GM19025 (cell line): Measurements from ENCODE around the gene ANKRD13C.

Experiments
- ATAC-seq: cut with Tn5 transposase; IDR thresholded peaks from one replicate; pipeline ENCODE4 v1.9.1; 2021; ENCODE audit warnings: mild to moderate bottlenecking, low read depth, moderate library complexity; ENCODE audit not compliant: unreplicated experiment

Gene ANKRD13C

DNA sequence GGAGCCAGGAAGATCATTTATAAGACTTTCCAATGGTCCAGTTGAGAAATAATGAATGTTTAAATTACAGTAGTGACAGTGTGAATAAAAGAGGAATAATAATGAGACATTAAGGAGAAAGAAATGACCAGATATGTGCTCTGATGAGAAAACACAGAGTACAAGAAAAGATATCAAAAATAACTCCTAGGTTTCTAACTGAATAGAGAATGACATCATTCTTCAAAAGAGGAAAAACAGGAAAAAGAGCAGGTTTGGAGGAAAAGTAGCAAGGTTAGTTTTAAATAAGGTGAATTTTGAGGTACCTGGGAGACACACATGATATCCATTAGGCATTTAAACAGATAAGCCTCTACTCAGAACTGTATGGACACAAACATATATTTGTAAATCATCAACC is 55.0 kb downstream of the ANKRD13C start:
- ATAC-seq, result no peak

DNA sequence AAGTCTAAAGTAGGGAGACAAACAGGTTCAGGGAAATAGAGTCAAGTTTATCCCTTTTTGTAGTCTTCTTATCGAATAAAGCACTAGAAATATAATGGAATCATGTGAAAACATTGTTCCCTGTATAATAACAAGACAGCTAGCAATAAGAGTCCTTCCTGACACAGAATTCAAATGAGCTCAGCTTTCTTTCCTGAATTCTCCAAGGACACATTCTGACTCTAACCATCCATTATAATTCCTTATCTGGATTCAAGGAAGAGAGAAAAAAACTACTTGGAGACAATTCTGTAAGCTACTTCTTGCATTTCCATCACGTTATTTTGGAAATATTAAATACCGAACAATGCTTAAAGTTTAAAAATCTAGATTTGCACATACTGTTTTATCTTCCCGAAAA is 58.8 kb downstream of the ANKRD13C start:
- no peak for ATAC-seq

GRCh38 chr1:70293186-70293843 is 61.2 kb downstream of the ANKRD13C start:
- ATAC-seq, result no peak

DNA sequence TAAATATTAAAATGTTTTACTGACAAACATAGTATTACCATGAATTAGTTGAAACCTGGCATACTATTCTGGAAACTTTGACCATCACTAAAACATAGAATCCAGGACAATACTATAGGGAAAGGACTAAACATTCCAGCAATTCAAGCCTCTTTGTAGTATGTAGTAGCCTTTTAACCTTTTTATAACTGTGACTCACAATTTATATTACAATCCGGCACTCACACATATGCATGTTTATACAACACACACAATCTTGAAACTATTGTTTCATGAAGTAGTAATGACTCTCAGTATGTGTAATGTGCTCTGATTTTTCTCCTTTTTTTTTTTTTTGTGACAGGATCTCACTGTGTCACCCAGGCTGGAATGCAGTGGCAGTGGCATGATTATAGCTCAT is 64.3 kb downstream of the ANKRD13C start:
- ATAC-seq, result no peak

GRCh38 chr1:70288166-70288565 is 66.4 kb downstream of the ANKRD13C start:
- ATAC-seq, result no peak

DNA sequence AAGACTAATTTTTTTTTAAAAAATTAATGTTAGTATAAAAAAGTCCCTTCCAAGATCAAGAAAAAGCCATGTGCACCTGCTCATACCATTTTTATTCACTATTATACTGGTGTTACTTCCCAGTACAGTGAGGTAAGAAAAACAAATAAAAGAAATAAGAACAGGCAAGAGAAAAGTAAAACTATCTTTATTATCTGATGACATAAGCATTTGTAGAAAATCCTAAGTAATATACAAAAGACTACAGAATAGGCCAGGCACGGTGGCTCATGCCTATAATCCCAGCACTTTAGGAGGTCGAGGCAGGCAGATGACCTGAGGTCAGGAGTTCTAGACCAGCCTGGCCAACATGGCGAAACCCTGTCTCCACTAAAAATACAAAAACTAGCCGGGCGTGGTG is 68.1 kb downstream of the ANKRD13C start:
- ATAC-seq, result no peak

GRCh38 chr1:70284366-70284765 is 70.2 kb downstream of the ANKRD13C start:
- ATAC-seq, result no peak

DNA sequence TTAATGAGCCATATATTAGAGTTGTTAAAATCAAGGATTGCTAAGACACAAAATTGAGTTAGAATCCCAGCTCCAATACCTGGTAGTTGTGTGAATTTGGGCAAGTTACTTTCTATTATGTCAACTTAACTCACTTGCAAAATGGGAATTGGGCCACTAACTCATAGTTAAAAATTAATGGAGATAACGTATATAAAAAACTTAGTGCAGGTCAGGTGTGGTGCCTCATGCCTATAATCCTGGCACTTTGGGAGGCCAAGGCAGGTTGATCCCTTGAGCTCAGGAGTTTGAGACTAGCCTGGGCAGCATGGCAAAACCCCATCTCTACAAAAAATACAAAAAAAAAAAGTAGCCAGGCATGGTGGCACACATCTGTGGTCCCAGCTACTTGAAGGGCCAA is 75.8 kb downstream of the ANKRD13C start:
- ATAC-seq, result no peak

DNA sequence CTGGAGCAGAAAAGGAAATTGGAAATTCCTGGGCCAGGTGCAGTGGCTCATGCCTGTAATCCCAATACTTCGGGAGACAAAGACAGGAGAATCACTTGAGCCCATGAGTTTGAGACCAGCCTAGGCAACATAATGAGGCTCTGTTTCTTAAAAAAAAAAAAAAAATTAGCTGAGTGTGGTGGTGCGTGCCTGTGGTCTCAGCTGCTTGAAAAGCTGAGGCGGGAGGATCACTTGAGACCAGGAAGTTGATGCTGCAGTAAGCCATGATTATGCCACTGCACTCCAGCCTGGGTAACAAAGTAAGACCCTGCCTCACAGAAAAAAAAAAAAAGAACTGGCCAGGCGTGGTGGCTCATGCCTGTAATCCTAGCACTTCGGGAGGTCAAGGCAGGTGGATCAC is 76.6 kb downstream of the ANKRD13C start:
- no peak for ATAC-seq

GRCh38 chr1:70265946-70266345 is 88.6 kb downstream of the ANKRD13C start:
- no peak for ATAC-seq

DNA sequence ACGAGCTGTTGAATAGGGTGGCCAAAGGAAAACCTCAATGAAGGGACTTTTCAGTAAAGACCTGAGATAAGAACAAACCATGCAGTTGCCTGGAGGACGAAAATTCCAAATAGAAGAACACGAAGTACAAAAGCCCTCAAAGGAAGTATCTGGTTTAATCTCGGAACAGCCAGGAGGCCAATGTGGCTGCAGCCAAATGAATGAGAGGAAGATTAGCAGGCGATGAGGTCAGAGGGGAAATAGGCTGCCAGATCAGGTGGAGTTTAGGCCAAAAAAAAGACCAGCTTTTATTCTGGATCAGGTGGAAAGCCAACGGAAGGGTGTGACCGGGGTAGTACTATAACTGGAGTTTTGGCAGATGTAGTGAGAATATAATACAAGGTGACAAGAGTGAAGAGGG is 89.7 kb downstream of the ANKRD13C start:
- ATAC-seq, result no peak

DNA sequence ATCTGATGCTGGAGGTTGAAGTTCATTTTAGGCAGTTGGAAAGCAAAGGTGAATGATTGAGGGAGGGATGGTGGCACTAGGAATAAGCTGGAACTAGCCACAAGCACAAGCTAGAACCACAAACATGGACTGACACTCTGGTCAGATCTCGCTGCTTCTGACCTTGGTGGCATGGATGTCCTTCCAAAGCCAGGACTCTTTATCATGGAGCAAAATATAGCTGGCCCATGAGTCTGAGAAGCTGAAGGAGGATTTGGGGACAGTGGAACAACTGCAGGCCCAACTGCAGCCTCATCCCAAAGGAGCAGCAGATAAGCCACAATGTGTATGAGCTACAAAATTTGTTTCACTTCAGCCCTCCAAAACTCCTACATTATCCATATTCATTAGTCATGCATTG is 97.9 kb downstream of the ANKRD13C start:
- ATAC-seq, result no peak

DNA sequence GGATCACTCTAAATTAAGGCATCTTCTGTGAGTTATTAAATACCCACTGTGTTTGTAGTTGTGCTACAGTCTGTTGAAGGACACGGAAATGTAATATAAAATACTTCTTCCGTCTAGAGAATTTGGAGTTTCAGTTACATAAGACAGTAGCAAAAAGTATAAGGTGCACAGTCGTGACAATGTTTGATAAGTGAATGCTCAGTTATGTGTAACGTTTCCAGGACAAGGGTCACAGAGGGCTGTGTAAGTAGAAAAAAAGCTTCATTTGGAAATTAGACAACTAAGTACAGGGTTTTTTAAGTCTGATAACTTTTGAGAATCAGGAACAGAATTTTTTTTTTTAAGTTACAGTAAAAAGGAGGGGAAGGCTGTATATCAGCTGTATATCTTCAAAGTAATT is 105.8 kb downstream of the ANKRD13C start:
- no peak for ATAC-seq

DNA sequence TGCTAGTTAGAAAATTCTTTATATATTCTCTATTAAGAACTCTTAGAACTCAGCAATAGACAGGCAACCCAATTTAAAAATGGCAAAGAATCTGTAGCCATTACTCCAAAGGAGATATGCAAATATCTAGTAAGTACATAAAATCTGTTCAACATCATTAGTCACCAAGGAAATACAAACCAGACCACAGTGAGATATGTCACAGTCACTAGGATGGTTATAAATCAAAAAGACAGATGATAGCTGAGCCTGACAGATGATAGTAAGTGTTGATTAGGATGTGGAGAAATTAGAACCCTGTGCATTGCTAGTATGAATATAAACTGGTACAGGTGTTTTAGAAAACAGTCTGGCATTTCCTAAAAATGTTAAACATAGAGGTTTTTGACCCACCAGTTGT is 106.8 kb downstream of the ANKRD13C start:
- no peak for ATAC-seq

GRCh38 chr1:70247122-70247521 is 107.4 kb downstream of the ANKRD13C start:
- ATAC-seq, result no peak

- no peak for ATAC-seq
These were observed 114.6 kb downstream of the ANKRD13C start for GRCh38 chr1:70239940-70240339.

GRCh38 chr1:70234733-70235132 is 119.8 kb downstream of the ANKRD13C start:
- no peak for ATAC-seq

GRCh38 chr1:70231475-70231874 is 123.0 kb downstream of the ANKRD13C start:
- no peak for ATAC-seq

- ATAC-seq, result no peak
These were observed 125.9 kb downstream of the ANKRD13C start for GRCh38 chr1:70228670-70229069.

DNA sequence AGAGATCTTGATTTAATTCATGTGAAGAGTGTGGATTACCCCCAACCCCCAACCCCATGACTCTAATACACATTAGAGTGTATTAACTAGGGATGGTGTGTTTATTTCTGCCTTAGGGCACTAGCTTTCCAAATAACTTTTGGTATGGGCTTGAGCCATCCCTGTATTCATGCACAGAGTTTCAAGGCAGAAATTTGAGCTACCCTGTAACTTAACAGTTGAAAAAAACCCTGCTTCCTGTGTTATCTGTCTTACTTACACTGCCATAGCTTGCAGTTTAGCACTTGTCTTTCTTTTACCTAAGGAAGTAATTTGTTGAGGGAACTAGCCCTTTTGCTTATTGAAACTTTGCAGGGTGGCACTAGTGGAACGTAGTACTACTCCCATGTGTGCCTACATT is 127.1 kb downstream of the ANKRD13C start:
- ATAC-seq, result no peak

GRCh38 chr1:70224954-70225353 is 129.6 kb downstream of the ANKRD13C start:
- no peak for ATAC-seq

GRCh38 chr1:70222716-70223235 is 131.7 kb downstream of the ANKRD13C start:
- no peak for ATAC-seq
